HL-60 (cell line): Measurements from ENCODE around the gene DHX34.
"Not testable (repeated sequence)": the region's sequence is repeated elsewhere in the genome, so short reads cannot be mapped to it uniquely, and the experiment has no call there.

Experiments used
- DNase-seq, 2 experiments: peaks; one replicate each; pipeline ENCODE4 v3.0.0-alpha.2; 2010 to 2020; ENCODE audit warnings: low read depth in 1 of 2, low spot score in 1 of 2
- H3K27ac ChIP-seq: fragments of 250-450 bp; sonication (Bioruptor Pico); replicated peaks from 2 replicates; pipeline ENCODE4 v1.5.1; 2020; ENCODE audit warnings: mild to moderate bottlenecking, moderate library complexity
- H3K27me3 ChIP-seq: fragments of 250-450 bp; sonication (Bioruptor Pico); 2 replicates; pipeline ENCODE4 v1.5.1; 2021; ENCODE audit warnings: mild to moderate bottlenecking, moderate library complexity; ENCODE audit not compliant: insufficient read depth, poor library complexity, severe bottlenecking
- H3K4me3 ChIP-seq: replicated peaks from 2 replicates; pipeline ENCODE4 v1.5.1; 2011; ENCODE audit warnings: mild to moderate bottlenecking, control low read depth, low read length; ENCODE audit not compliant: insufficient read depth
- CTCF ChIP-seq: IDR thresholded peaks from one replicate; pipeline ENCODE4 v1.5.1; 2011; ENCODE audit warnings: low read length, control low read depth, inconsistent platforms; ENCODE audit not compliant: insufficient read depth
- GABPA ChIP-seq: IDR thresholded peaks from 2 replicates; pipeline ENCODE4 v1.6.1; 2012; ENCODE audit warnings: low read depth
- POLR2AphosphoS5 ChIP-seq: IDR thresholded peaks from 2 replicates; pipeline ENCODE4 v1.6.1; 2012; ENCODE audit warnings: low read depth
- SPI1 ChIP-seq: IDR thresholded peaks from 2 replicates; pipeline ENCODE4 v1.6.1; 2012; ENCODE audit warnings: low read depth, mild to moderate bottlenecking, borderline replicate concordance
- TF ChIP-seq, protein P1 (sequence below): IDR thresholded peaks from 2 replicates; pipeline ENCODE4 v1.6.1; 2012; ENCODE audit warnings: low read depth; ENCODE audit not compliant: insufficient replicate concordance

DHX34 gene

GRCh38 chr19:47380559-47380958, 31.4 kb downstream of the DHX34 start:
- Histone ChIP-seq H3K27ac (no peak overlapping the region), H3K27me3 (no peaks in the 10 kb centered on the region), H3K4me3 (no peak overlapping the region)
- TF ChIP-seq, protein P1, sequence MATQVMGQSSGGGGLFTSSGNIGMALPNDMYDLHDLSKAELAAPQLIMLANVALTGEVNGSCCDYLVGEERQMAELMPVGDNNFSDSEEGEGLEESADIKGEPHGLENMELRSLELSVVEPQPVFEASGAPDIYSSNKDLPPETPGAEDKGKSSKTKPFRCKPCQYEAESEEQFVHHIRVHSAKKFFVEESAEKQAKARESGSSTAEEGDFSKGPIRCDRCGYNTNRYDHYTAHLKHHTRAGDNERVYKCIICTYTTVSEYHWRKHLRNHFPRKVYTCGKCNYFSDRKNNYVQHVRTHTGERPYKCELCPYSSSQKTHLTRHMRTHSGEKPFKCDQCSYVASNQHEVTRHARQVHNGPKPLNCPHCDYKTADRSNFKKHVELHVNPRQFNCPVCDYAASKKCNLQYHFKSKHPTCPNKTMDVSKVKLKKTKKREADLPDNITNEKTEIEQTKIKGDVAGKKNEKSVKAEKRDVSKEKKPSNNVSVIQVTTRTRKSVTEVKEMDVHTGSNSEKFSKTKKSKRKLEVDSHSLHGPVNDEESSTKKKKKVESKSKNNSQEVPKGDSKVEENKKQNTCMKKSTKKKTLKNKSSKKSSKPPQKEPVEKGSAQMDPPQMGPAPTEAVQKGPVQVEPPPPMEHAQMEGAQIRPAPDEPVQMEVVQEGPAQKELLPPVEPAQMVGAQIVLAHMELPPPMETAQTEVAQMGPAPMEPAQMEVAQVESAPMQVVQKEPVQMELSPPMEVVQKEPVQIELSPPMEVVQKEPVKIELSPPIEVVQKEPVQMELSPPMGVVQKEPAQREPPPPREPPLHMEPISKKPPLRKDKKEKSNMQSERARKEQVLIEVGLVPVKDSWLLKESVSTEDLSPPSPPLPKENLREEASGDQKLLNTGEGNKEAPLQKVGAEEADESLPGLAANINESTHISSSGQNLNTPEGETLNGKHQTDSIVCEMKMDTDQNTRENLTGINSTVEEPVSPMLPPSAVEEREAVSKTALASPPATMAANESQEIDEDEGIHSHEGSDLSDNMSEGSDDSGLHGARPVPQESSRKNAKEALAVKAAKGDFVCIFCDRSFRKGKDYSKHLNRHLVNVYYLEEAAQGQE: no peak
- TF ChIP-seq GABPA: no peak
- no peak for TF ChIP-seq CTCF
- TF ChIP-seq POLR2AphosphoS5: no peak
- TF ChIP-seq SPI1: no peak
- DNase-seq: no peak

DNA sequence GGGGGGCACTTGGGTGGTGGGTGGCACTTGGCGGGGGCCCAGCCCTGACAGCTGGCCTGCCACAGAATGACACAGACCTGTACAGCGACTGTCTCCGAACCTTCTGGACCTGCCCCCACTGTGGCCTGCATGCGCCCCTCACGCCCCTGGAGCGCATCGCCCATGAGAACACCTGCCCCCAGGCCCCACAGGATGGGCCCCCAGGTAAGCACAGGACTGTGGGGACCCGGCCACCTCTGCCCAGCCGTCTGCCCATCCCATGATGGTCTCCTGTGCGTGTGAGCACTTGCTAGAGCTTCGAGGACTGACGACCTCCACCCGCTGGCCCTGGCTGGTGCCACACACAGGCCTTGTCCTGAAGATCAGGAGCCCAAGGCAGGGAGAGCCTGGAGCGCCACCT, 32.0 kb downstream of the DHX34 start:
- no peak overlapping the region for H3K4me3 ChIP-seq
- TF ChIP-seq, protein P1: no peak
- TF ChIP-seq POLR2AphosphoS5 (no peak), GABPA (no peak), SPI1 (no peak), CTCF (no peak)
- H3K27me3 ChIP-seq: no peaks in the 10 kb centered on the region
- peak overlapping the region; percentile 52; the same call in 1 of the 2 replicates for H3K27ac ChIP-seq
- no peak for DNase-seq

- H3K27me3 ChIP-seq: no peaks in the 10 kb centered on the region
- H3K4me3 ChIP-seq: no peak overlapping the region
- TF ChIP-seq CTCF: no peak
- TF ChIP-seq SPI1: peak; percentile 97
- TF ChIP-seq POLR2AphosphoS5: peak; percentile 74
- TF ChIP-seq GABPA: peak; percentile 76
- peak overlapping the region; percentile 52 for H3K27ac ChIP-seq
- DNase-seq: peak; percentile 61 to 87
Measured at GRCh38 chr19:47381653-47382279, 32.7 kb downstream of the DHX34 start.

- not testable (repeated sequence) for DNase-seq, H3K27ac ChIP-seq
Measured at GRCh38 chr19:47383890-47384289, 34.8 kb downstream of the DHX34 start.

DNA sequence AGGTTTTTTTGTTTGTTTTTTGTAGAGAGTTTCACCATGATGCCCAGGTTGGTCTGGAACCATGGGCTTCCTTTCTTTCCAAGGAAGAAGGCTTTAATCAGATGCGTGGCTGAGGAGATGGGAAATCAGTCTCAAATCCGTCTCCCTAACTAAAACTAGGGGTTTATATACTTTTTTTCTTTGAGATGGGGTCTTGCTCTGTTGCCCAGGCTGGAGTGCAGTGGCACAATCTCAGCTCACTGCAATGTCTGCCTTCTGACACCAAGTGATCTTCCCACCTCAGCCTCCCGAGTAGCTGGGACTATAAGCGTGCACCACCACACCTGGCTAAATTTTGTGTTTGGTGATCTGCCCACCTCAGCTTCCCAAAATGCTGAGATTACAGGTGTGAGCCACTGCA, 35.4 kb downstream of the DHX34 start:
- H3K27ac ChIP-seq, H3K4me3 ChIP-seq, DNase-seq, H3K27me3 ChIP-seq: not testable (repeated sequence)

More at GRCh38 chr19:47383890-47384289, 34.8 kb downstream of the DHX34 start:
- H3K27me3 ChIP-seq, H3K4me3 ChIP-seq: not testable (repeated sequence)
